HG03103 (cell line): ENCODE results near the gene MARCHF5.
"Not testable (repeated sequence)": the region's sequence is repeated elsewhere in the genome, so short reads cannot be mapped to it uniquely, and the experiment has no call there.

Experiments used
- ATAC-seq: cut with Tn5 transposase; IDR thresholded peaks from one replicate; pipeline ENCODE4 v1.9.1; 2021; ENCODE audit warnings: low read depth; ENCODE audit not compliant: unreplicated experiment

The MARCHF5 gene

GRCh38 chr10:92384741-92385140, 93.8 kb downstream of the MARCHF5 start:
- ATAC-seq = no peak

GRCh38 chr10:92385831-92386230, 94.9 kb downstream of the MARCHF5 start:
- ATAC-seq = no peak

- no peak for ATAC-seq
Measured at GRCh38 chr10:92387289-92387940, 96.4 kb downstream of the MARCHF5 start.

- ATAC-seq = not testable (repeated sequence)
Measured at GRCh38 chr10:92393173-92393572, 102.2 kb downstream of the MARCHF5 start.

- no peak for ATAC-seq
Measured at GRCh38 chr10:92395271-92395670, 104.3 kb downstream of the MARCHF5 start.

GRCh38 chr10:92402234-92402633, 111.3 kb downstream of the MARCHF5 start:
- ATAC-seq = not testable (repeated sequence)
